WTC11 (cell line): ENCODE measurements around the gene RFC2. TPM values are rescaled to one million over a fixed set of nuclear protein-coding genes. Genes with fewer than 3 reads are reported as not detected.

ENCODE experiments used
- ATAC-seq: fragments of 200-7000 bp; cut with Tn5 transposase; 2 replicates; pipeline ENCODE4 v1.10.0; 2021; ENCODE audit warnings: mild to moderate bottlenecking, moderate library complexity
- CTCF ChIA-PET: fragments of 300-600 bp; sonication (Branson Sonifier 250); formaldehyde crosslinking; loops from one replicate; lab custom pipeline; 2021; ENCODE audit warnings: antibody characterized with exemption; lab: Charles Lee
- POLR2A ChIA-PET: fragments of 350-600 bp; sonication (Branson Sonifier 250); formaldehyde crosslinking; loops from one replicate; lab custom pipeline; 2021; ENCODE audit warnings: antibody characterized with exemption; lab: Charles Lee
- DNase-seq: peaks from one replicate; pipeline ENCODE4 v3.0.0; 2021; ENCODE audit warnings: low spot score
- H3K27ac Mint-ChIP-seq: 2 replicates; pipeline ENCODE4 v1.8.0; 2021; ENCODE audit warnings: mixed read lengths
- H3K27me3 Mint-ChIP-seq: 2 replicates; pipeline ENCODE4 v1.8.0; 2021; ENCODE audit warnings: low read depth, mild to moderate bottlenecking, moderate library complexity, mixed read lengths
- H3K36me3 Mint-ChIP-seq: 2 replicates; pipeline ENCODE4 v1.8.0; 2021; ENCODE audit warnings: mixed read lengths
- H3K4me1 Mint-ChIP-seq: 2 replicates; pipeline ENCODE4 v1.8.0; 2022; ENCODE audit warnings: mixed read lengths
- H3K4me3 Mint-ChIP-seq: 2 replicates; pipeline ENCODE4 v1.8.0; 2021; ENCODE audit warnings: mild to moderate bottlenecking, moderate library complexity, mixed read lengths
- H3K9me3 Mint-ChIP-seq: 2 replicates; pipeline ENCODE4 v1.8.0; 2021; ENCODE audit warnings: mixed read lengths
- AFF4 ChIP-seq: sonication (generic); formaldehyde crosslinking; IDR thresholded peaks from 2 replicates; pipeline ENCODE4 v1.8.1; 2023; ENCODE audit warnings: mild to moderate bottlenecking, missing genetic modification reagents, borderline replicate concordance
- AR ChIP-seq: fragments of 250-450 bp; sonication (Bioruptor Pico); IDR thresholded peaks from 2 replicates; pipeline ENCODE4 v1.9.0; 2021; ENCODE audit warnings: mild to moderate bottlenecking
- ARID4B ChIP-seq: sonication (generic); formaldehyde crosslinking; IDR thresholded peaks from 2 replicates; pipeline ENCODE4 v1.8.0; 2023; ENCODE audit warnings: missing genetic modification reagents, mild to moderate bottlenecking, borderline replicate concordance
- ATF3 ChIP-seq: sonication (generic); formaldehyde crosslinking; conservative IDR thresholded peaks from 2 replicates; pipeline ENCODE4 v1.8.1; 2022; ENCODE audit warnings: mild to moderate bottlenecking, missing genetic modification reagents
- CDX4 ChIP-seq: fragments of 250-450 bp; sonication (Bioruptor Pico); IDR thresholded peaks from 2 replicates; pipeline ENCODE4 v1.9.0; 2021; ENCODE audit warnings: moderate library complexity, mild to moderate bottlenecking, inconsistent platforms, borderline replicate concordance
- CREB1 ChIP-seq: sonication (generic); formaldehyde crosslinking; IDR thresholded peaks from 2 replicates; pipeline ENCODE4 v1.8.0; 2023; ENCODE audit warnings: mild to moderate bottlenecking, missing genetic modification reagents
- CREM ChIP-seq: sonication (generic); formaldehyde crosslinking; IDR thresholded peaks from 2 replicates; pipeline ENCODE4 v1.8.1; 2022; ENCODE audit warnings: mild to moderate bottlenecking, missing genetic modification reagents, moderate library complexity
- E2F5 ChIP-seq: sonication (generic); formaldehyde crosslinking; IDR thresholded peaks from 2 replicates; pipeline ENCODE4 v1.8.1; 2022; ENCODE audit warnings: mild to moderate bottlenecking, moderate library complexity, missing genetic modification reagents
- FOXP1 ChIP-seq: sonication (generic); formaldehyde crosslinking; IDR thresholded peaks from 2 replicates; pipeline ENCODE4 v1.8.0; 2022; ENCODE audit warnings: missing genetic modification reagents, mild to moderate bottlenecking, moderate library complexity, borderline replicate concordance
- GABPB1 ChIP-seq: sonication (generic); formaldehyde crosslinking; IDR thresholded peaks from 2 replicates; pipeline ENCODE4 v1.8.1; 2023; ENCODE audit warnings: mild to moderate bottlenecking, missing genetic modification reagents
- HMGA2 ChIP-seq: fragments of 250-450 bp; sonication (Bioruptor Pico); IDR thresholded peaks from 2 replicates; pipeline ENCODE4 v1.4.0; 2021; ENCODE audit warnings: mild to moderate bottlenecking, moderate library complexity
- NR3C1 ChIP-seq: sonication (generic); formaldehyde crosslinking; conservative IDR thresholded peaks from 2 replicates; pipeline ENCODE4 v1.8.1; 2023; ENCODE audit warnings: low read depth, mild to moderate bottlenecking, missing genetic modification reagents
- PRDM15 ChIP-seq: sonication (generic); formaldehyde crosslinking; IDR thresholded peaks from 2 replicates; pipeline ENCODE4 v1.8.0; 2022; ENCODE audit warnings: missing genetic modification reagents
- RELA ChIP-seq: sonication (generic); formaldehyde crosslinking; IDR thresholded peaks from 2 replicates; pipeline ENCODE4 v1.8.1; 2022; ENCODE audit warnings: missing genetic modification reagents, mild to moderate bottlenecking, borderline replicate concordance
- USF1 ChIP-seq: sonication (generic); formaldehyde crosslinking; IDR thresholded peaks from 2 replicates; pipeline ENCODE4 v1.8.0; 2022; ENCODE audit warnings: mild to moderate bottlenecking, missing genetic modification reagents
- ZNF416 ChIP-seq: fragments of 250-450 bp; sonication (Bioruptor Pico); IDR thresholded peaks from 2 replicates; pipeline ENCODE4 v1.9.0; 2021; ENCODE audit warnings: mild to moderate bottlenecking, inconsistent platforms
- ZNF425 ChIP-seq: fragments of 250-450 bp; sonication (Bioruptor Pico); conservative IDR thresholded peaks from 2 replicates; pipeline ENCODE4 v1.9.0; 2021; ENCODE audit warnings: mild to moderate bottlenecking
- total RNA-seq: library from RNA; stranded (reverse); gene quantifications from 3 replicates; pipeline ENCODE4 v1.2.3, GENCODE V29; 2021

The RFC2 gene
- total RNA-seq, 1 experiment from 2014 or later, result 80.7 TPM

GRCh38 chr7:74286131-74286530 is 31.9 kb upstream of the RFC2 start:
- Mint-ChIP-seq H3K4me3 (no peak overlapping the region), H3K27me3 (peaks cover 5% of the 10 kb centered on the region), H3K27ac (no peak overlapping the region), H3K4me1 (peaks cover 34% of the 10 kb centered on the region), H3K36me3 (no peaks in the 10 kb centered on the region), H3K9me3 (no peaks in the 10 kb centered on the region)
- ATAC-seq (no peak), DNase-seq (no peak)
- ChIA-PET POLR2A (interaction anchor here (1.0 kb wide), 1 partner anchor 79 kb away, joined by 4 read pairs; no protein-coding TSS in a partner anchor), CTCF (interaction anchor here (0.5 to 7.8 kb wide), 6 partner anchors 10 to 164 kb away, joined by 3 to 108 read pairs (median 12); no protein-coding TSS in a partner anchor)
- TF ChIP-seq CREB1 (no peak), E2F5 (CRISPR knock-in tag) (no peak), USF1 (CRISPR knock-in tag) (no peak), NR3C1 (no peak), GABPB1 (CRISPR knock-in tag) (no peak), RELA (CRISPR knock-in tag) (no peak), ZNF416 (CRISPR knock-in tag) (no peak), AFF4 (CRISPR knock-in tag) (no peak), ARID4B (no peak), HMGA2 (no peak), ATF3 (CRISPR knock-in tag) (no peak), CDX4 (CRISPR knock-in tag) (no peak), FOXP1 (CRISPR knock-in tag) (no peak), PRDM15 (CRISPR knock-in tag) (no peak), ZNF425 (CRISPR knock-in tag) (no peak), CREM (CRISPR knock-in tag) (no peak), AR (CRISPR knock-in tag) (no peak)
